ENCODE measurements around the gene CFAP46.
"Not testable (repeated sequence)": the region's sequence is repeated elsewhere in the genome, so short reads cannot be mapped to it uniquely, and the experiment has no call there.

Gene CFAP46

DNA sequence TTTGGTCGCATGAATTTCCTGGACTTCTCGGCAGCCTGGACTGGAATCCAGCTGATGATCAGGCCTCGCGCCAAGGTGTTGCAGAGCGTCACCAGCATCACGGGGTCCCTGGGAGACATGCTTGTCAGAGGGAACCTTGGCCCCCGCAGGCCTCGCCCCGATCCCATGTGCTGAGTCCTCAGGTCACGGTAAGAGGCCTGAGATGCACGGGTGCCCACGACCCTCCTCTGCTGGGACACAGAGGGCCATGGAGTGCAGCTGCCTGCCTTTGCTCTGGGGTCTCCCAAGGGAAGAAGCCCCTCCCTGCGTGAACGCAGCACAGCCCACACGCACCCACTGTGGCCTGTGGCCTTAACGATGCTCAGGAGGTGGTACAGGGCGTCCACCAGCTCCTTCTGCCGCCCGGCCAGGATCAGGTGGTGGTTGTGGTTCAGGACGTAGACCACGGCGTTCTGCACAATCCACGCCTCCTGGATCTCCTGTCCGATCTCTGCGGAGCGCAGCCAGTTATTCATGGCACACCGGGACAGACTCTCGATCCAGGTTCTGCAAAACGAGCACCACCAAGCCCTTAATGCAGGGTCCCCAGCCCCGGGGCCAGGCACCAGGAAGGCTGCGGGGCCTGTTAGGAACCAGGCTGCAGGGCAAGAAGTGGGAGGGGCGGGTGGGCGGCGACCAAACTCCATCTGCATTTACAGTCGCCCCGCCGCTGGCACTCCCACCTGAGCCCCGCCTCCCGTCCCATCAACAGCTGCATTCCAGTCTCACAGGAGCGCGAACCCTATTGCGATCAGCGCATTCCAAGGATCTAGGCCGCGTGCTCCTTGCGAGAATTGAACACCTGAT lies 29.4 kb downstream of the CFAP46 start:
- no peak for DNase-seq

DNA sequence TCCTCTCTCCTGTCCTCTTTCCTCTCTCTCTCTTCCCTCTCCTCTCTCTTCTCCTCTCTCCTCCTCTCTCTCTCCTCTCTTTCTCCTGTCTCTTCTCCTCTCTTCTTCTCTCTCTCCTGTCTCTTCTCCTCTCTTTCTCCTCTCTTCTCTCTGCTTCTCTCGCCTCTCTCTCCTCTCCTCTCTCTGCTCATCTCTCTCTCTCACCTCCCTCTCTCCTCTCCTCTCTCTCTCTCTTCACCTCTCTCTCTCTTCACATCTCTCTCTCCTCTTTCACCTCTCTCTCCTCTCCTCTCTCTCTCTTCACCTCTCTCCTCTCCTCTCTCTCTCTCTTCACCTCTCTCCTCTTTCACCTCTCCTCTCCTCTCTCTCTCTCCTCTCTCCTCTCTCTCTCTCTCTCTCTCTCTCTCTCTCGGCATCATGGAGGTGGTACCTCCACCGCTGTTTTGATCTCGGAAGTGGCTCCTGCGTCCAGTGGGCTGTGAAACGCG lies 30.1 kb downstream of the CFAP46 start:
- DNase-seq: no peak

- DNase-seq: no peak
Measured at GRCh38 chr10:132911786-132912097, 30.6 kb downstream of the CFAP46 start.

DNA sequence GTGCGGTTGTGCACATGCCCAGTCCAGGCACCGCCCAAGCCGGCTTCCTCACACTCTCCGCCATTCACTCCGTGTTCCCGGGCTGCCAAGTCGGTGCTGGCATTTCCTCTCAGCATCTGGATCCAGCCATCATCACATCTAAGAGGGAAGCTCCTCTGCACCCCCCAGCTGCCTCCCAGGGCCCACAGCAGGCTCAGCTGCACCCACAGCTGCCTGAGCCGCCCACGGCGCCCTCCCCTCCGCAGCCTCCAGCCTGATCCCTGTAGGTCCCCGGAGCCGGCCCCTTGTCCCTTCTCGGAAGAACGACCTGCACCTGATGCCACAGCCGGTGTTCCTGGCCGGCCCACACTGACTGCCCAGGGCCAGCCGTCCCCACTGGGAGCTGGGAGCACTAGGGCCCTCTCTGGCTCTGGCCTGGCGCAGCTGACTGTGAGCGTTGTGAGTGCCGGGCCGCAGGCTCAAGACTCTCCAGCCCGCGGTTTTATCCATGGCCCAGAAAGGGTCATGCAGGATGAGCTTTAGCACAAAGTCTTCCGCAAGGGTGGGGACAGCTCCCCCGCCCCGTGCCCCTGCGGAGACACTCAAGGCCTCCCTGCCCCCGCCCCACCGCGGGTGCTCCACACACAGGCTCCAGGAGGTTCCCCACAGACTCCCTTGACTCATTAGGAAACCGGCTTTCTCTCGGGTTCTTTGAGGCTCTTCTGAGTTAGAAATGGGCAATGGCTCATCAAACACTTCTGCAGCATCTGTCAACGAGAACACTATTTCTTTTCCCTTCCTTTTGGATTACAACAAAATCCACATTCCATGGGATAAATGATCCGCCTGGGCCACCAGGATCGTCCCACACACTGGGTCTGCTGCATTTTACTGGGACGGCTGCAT lies 31.2 kb downstream of the CFAP46 start:
- DNase-seq: no peak

DNA sequence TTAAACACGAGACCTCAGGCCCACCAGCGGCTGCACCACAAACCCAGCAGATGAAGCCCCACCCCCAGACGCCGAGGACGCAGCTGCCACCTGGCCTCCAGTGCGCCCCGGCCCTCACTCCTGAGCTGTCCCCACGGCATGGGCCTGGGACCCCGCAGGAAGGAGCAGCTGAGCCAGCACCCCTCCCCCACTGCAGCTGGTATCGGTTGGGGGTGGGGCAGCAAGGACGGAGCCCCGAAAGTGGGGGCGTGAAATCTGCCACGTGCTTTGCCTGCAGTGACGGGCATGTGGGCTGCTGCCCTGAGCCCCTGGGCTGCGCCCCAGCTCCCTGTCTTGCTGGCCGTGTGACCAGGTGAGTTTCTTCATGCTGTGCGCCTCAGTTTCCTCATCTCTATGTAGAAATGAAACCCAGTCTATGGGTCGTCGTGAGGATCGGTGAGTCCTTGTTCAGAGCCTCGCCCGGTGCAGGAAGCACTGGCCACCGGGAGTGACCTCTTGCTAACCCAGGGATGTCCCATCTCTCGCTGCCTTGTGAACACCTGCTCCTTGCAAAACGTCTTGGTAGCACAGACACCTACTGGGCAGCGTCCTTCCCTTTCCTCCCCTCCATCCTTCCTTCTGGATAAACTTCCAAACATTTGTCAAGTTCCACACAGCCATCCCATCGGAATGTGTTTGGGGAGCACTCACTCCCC lies 32.0 kb downstream of the CFAP46 start:
- peak; percentile 9 for DNase-seq

GRCh38 chr10:132909491-132910071 lies 32.8 kb downstream of the CFAP46 start:
- no peak for DNase-seq

GRCh38 chr10:132908621-132909295 lies 33.6 kb downstream of the CFAP46 start:
- DNase-seq: peak; percentile 9

DNA sequence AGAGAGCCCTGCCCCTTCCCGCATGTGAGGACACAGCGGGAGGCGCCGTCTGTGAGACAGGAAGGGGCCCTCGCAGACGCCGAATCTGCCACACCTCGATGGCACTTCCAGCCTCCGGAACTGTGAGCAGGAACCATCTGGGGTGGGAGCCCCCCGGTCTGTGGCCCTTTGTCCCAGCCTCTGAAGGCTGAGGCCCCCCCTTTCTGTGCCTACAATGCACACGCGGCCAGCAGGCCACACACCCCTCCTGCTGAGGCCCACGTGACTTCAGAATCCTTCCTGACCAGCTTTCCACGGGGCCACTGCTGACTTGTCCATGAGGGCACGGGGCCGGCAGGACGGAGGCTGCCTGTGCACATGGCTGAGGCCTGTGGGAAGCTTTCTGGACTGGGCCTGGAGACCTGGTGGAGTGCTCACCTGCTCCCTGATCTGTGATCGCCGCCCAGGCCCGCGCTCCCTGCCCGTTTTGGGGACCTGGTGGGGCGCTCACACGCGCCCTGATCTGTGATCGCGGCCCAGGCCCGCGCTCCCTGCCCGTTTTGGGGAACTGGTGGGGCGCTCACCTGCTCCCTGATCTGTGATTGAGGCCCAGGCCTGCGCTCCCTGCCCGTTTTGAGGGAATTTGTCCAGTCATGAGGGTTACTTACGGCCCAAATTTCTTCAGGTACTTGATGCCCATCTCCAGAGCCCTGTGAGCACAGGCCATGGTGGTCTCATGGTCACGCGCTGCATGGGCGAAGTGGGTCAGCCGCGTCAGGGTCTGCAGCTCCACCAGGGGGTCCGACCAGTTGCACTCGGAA lies 34.3 kb downstream of the CFAP46 start:
- DNase-seq: peak; percentile 5

- no peak for DNase-seq
Measured at GRCh38 chr10:132906836-132907235, 35.5 kb downstream of the CFAP46 start.

DNA sequence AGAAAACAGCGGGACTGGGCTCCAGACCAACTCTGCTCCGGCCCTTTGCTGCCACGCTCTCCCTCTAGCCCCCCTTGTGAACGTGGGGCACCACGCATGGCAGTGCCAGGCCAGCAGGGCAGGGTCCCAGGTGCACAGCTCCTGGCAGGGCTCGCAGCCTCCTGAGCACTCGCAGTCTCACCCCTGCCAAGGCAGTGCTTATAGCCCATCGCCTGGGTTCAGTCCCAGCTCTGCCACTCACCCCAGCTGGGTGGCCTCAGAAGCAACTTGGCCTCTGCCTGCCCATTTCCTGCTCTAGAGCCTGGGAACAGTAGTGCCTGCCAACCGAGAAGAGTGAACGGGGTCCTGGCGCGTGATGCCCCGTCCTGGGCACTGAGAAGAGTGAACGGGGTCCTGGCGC lies 36.3 kb downstream of the CFAP46 start:
- DNase-seq: no peak

GRCh38 chr10:132905661-132906060 lies 36.7 kb downstream of the CFAP46 start:
- DNase-seq: no peak

DNA sequence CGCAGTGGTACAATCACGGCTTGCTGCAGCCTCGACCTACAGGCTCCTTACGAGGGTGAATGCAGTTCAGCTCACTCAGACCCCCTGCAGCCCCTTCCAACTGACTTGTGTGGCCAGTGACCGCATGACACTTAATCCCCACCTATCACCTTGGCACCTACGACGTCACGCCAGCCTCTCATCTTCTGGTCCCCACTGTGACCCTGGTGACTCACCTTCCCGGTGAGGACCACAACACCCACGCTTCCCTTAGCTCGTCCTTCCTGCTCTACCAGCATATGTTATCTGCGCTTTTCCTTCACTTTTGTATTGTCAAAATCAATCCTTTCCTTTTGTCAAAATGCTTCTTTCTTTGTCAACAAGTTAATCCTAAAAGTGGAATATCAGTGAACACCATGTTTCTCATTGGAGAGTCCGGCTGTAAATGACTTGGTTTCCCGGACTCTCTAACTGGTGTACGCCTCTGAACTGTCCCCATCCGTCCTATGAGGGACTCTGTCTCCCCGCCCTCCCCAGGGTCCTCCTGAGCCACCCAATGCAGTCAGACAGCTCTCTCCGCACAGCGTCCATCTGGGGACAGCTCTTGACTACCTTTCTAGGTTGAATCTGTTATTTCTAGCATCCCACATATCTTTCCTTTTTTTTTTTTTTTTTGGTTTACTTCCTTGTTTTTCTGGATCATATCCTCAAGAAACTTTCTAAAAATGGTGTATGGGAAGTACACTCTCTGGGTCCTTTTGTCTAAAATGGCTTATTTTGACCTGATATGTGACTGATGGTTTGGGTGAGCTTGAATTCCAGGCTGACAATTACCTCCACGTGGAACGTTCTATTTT lies 37.3 kb downstream of the CFAP46 start:
- no peak for DNase-seq

DNA sequence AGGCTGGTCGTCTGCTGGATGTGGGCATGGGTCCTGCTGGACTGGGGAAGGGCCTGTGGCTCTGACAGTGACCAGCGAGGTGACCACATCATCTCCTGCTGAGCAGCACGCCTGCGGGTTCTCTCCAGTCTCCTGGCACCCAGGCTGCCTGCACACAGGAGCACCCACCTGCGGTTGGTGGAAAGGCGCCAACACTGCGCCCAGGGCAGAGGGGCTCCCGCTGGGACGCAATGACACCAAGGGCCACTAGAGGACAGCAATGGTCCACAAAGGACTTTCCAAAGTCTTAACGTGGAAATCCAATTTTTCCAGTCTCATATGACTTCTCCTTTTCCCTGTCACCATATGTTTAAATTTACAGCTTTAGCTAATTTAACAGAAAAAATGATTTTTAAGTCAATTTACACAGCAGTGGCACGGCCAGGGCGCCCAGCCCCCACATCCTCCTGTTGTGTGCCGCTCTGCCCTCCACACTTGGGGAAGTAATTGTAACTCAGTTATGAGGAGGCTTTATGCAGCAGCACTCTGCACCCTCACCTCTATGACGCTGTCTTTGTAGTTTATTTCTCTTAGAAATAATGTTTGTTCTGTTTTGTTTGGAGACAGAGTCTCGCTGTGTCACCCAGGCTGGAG lies 38.1 kb downstream of the CFAP46 start:
- DNase-seq: peak; percentile 40

DNA sequence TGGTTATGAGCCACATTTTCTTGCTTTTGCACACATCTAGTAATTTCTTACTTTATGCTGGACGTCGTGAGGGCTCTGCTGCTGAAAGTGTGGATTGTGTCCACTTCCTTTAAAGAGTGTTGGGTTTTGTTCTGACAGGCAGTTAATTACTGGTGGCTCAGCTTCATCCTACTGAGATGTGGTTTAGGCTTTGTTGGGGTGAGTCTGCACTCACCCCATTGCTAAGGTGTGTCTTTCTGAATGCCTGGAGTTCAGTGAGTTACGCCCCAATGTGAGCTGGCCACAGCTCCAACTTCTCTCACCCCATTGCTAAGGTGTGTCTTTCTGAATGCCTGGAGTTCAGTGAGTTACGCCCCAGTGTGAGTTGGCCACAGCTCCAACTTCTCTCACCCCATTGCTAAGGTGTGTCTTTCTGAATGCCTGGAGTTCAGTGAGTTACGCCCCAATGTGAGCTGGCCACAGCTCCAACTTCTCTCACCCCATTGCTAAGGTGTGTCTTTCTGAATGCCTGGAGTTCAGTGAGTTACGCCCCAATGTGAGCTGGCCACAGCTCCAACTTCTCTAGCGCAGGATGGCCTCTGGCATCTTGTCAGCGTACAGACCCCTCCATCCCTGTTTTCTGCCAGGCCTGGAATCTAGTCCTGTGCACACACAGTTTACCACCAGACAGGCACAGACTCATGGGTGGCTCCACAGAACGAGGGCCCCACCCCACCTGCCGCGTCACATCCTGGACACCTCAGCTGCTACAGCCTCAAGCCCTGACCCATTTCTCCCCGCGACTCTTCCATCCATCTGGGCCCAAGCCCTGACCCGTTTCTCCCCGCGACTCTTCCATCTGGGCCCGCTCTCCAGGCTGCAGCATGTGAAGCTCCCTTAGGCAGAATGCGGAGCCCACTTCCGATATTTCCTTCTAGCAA lies 39.5 kb downstream of the CFAP46 start:
- DNase-seq: not testable (repeated sequence)

DNA sequence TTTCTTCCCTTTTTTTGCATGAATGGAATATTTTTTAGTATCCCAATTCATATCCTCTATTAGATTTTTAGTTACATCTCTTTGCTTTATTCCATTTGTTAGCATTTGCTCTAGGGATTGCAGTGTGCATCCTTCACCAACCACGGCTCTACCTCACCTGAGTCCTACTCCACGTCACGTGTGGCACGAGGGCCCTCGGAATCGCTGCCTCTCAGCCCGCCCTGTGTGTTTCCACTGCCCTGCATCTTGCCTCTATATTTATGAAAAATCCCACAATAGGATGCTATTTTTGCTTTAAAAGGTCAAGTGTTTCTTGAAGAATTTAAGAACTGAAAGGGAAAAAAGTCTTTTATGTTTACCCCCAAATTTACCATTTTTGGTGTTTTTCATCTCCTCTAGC lies 41.0 kb downstream of the CFAP46 start:
- no peak for DNase-seq

GRCh38 chr10:132900211-132900756 lies 42.1 kb downstream of the CFAP46 start:
- DNase-seq: no peak

DNA sequence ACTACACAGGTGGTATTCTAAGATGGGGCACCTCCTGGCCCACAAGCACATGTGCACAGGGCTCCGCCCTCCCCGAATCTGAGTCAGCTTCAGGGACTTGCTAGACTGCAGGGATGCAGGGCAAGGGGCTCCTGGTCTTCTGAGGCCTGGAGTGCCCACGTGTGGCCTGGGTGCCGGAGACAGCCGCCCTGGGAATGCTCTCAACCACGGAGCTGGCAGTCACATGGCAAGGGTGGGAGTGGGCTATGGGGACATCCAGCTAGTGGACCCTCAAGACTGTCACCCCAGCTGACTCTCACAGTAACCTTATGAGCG lies 42.7 kb downstream of the CFAP46 start:
- no peak for DNase-seq

- DNase-seq: no peak
Measured at GRCh38 chr10:132899054-132899750, 43.2 kb downstream of the CFAP46 start.
